Transverse colon (tissue), 4 donors: ENCODE results near the gene MUC20.

Experiments
- CTCF ChIP-seq, 5 experiments: fragments of 200-600 bp in 3 of 5; fragments of 450-650 bp in 2 of 5; sonication (generic) in 3 of 5; IDR thresholded peaks; 1 replicate in 2 of 5; 2 replicates in 3 of 5; pipeline ENCODE4 v1.5.1; 2016 to 2017; ENCODE audit warnings: antibody characterized with exemption in 5 of 5, inconsistent platforms in 3 of 5, mild to moderate bottlenecking in 2 of 5, moderate library complexity in 1 of 5
- EP300 ChIP-seq: sonication (generic); formaldehyde crosslinking; IDR thresholded peaks from one replicate; pipeline ENCODE4 v1.6.1; 2017; ENCODE audit warnings: antibody characterized with exemption, low read depth
- POLR2A ChIP-seq: fragments of 450-650 bp; IDR thresholded peaks from one replicate; pipeline ENCODE4 v1.6.1; 2016; ENCODE audit warnings: antibody characterized with exemption, mild to moderate bottlenecking, moderate library complexity
- POLR2AphosphoS5 ChIP-seq, 3 donors: sonication (generic); formaldehyde crosslinking; IDR thresholded peaks; one replicate each; pipeline ENCODE4 v1.6.1; 2016; ENCODE audit warnings: antibody characterized with exemption in 3 of 3

GRCh38 chr3:195715134-195715533, 5.6 kb upstream of the MUC20 start:
- TF ChIP-seq POLR2A (no peak), CTCF (IDR thresholded peaks at IDR 0.05) (no peak), EP300 (no peak), POLR2AphosphoS5 (IDR thresholded peaks at IDR 0.05) (no peak)
